Adrenal gland (tissue), 5 donors: ENCODE data around the gene VAC14.

ENCODE experiments used
- POLR2A ChIP-seq, 2 donors: fragments of 450-650 bp; IDR thresholded peaks; one replicate each; pipeline ENCODE4 v1.6.1; 2017; ENCODE audit warnings: antibody characterized with exemption in 2 of 2, mild to moderate bottlenecking in 2 of 2, moderate library complexity in 1 of 2
- TF ChIP-seq, protein P1 (sequence below), 6 experiments: fragments of 450-650 bp in 4 of 6; fragments of 200-600 bp in 2 of 6; sonication (generic) in 1 of 6; IDR thresholded peaks; 1 replicate in 5 of 6; 2 replicates in 1 of 6; pipeline versions ENCODE4 v1.5.1 to v1.8.0; 2016 to 2021; ENCODE audit warnings: antibody characterized with exemption in 6 of 6, mild to moderate bottlenecking in 2 of 6, moderate library complexity in 1 of 6
- donor health status: DM: no; HTN: no; CAD: no.

DNA sequence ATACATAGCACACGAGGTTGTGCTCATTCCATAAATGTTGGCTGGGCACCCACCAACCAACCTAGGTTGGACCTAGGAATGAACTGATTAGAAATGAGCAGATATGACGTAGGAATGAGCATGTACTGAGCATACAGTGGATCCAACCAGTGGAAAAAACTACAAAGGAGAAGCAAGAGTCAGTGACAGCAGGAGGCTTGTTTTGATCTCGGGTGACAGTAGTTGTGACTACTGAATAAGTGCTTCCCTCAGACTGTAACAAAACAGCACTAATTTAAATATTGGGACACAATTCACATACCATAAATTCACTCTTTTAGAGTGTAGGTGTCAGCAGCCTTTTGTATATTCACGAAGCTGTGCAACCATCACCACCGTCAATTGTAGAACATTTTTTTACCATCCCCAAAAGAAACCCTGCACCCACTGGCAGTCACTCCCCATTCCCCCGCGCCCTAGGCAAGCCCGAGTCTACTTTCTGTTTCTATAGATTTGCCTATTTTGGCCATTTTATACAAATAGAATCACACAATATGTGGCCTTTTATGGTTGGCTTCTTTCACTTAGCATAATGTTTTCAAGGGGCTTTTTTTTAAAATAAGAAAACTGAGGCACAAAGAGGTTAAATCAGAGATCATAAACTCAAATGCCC lies 7.0 kb downstream of the VAC14 start:
- TF ChIP-seq, protein P1, sequence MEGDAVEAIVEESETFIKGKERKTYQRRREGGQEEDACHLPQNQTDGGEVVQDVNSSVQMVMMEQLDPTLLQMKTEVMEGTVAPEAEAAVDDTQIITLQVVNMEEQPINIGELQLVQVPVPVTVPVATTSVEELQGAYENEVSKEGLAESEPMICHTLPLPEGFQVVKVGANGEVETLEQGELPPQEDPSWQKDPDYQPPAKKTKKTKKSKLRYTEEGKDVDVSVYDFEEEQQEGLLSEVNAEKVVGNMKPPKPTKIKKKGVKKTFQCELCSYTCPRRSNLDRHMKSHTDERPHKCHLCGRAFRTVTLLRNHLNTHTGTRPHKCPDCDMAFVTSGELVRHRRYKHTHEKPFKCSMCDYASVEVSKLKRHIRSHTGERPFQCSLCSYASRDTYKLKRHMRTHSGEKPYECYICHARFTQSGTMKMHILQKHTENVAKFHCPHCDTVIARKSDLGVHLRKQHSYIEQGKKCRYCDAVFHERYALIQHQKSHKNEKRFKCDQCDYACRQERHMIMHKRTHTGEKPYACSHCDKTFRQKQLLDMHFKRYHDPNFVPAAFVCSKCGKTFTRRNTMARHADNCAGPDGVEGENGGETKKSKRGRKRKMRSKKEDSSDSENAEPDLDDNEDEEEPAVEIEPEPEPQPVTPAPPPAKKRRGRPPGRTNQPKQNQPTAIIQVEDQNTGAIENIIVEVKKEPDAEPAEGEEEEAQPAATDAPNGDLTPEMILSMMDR (IDR thresholded peaks at IDR 0.05), result no peak
- TF ChIP-seq POLR2A (IDR thresholded peaks at IDR 0.05), result no peak
